Fibroblast of pulmonary artery (primary cell): ENCODE measurements around the gene SCN3A.

Source experiments
- DNase-seq: peaks from one replicate; pipeline ENCODE4 v3.0.0-alpha.2; 2010; ENCODE audit warnings: low read depth
- H3K4me3 ChIP-seq: replicated peaks from 2 replicates; pipeline ENCODE4 v1.5.1; 2011; ENCODE audit warnings: low read depth, mild to moderate bottlenecking, control low read depth, low read length, moderate library complexity
- CTCF ChIP-seq: IDR thresholded peaks from 2 replicates; pipeline ENCODE4 v1.5.1; 2011; ENCODE audit warnings: mild to moderate bottlenecking, control low read depth, low read length, inconsistent platforms; ENCODE audit errors: missing control alignments

Gene SCN3A

GRCh38 chr2:165105926-165106325, 97.9 kb downstream of the SCN3A start:
- H3K4me3 ChIP-seq: no peak overlapping the region
- DNase-seq: no peak
- TF ChIP-seq CTCF: no peak

DNA sequence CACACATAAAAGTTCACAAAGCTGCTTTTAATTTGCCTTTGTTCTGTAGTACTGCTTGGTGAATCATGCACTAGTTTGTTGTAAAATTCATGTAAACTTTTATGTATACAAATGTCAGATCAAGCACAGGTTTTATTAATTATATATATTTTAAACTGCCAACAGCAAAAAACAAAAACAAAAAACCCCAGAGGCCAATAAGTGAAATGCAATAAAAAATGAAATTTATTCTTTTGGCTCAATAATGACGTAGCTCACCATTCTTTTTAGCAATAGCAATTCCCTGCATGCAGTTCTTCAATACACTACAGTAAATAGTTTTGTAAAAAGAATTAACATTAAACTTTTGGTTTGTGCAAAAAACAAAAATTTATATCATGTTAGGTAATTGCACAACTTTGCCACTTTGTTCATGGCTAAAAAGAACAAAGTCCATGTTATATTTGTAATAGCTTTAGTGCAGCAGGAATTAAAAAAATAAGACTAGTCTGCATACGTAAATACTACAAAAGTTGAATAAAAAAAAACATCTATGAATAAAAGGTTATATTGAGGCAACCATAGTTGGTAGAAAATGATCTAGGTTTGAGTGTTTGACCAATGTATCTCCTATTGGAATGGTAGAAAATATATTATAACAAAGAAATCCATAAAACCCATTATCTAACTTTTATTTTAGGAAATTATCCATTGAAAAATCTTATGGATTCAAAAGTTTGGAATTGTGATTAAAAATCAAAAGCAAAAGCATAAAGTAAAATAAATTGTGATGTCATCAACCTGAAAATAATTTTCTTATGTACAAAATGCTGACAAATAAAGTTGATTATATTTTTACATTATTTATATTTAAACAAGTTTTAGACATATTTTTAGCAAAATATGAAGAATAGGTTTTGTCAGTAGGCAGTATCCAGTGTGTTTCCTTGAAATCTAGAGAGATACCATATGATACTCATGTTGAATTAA, 115.6 kb downstream of the SCN3A start:
- no peak for DNase-seq
- no peak overlapping the region for H3K4me3 ChIP-seq
- TF ChIP-seq CTCF: no peak

GRCh38 chr2:165086337-165086736, 117.5 kb downstream of the SCN3A start:
- H3K4me3 ChIP-seq: no peak overlapping the region
- no peak for TF ChIP-seq CTCF
- no peak for DNase-seq

DNA sequence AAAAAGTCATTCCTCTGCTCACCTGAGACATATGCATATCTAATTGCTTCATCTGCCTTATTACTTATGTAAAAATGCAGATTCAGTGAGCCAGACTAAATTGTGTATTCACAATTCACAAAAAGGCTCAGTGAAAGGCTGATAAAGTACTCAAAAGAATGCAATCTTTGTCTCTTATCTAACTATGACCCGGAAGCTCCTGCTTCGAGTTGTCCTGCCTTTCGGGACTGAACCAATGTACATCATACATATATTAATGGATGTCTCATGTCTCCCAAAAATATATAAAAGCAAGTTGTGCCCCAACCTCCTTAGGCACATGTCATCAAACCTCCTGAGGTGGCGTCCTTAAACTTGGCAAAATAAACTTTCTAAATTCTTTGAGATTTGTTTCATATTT, 120.5 kb downstream of the SCN3A start:
- TF ChIP-seq CTCF: no peak
- H3K4me3 ChIP-seq: no peak overlapping the region
- no peak for DNase-seq

DNA sequence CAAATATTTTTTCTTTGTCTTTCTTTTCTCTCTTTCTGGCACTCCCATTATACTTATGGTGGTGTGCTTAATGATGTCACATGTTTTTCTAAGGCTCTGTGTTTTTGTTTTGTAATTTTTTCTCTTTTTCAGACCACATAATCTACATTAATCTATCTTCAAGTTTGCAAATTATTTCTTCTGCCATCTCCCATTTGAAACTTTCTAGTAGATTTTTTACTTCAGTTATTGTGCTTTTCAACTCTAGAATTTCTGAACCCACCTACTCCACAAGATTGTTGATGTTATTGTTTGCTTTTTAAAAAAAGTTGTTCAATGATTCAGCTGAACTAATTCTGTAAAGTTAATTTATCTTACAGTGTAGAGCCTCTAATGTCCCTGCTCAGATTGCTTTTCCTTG, 121.4 kb downstream of the SCN3A start:
- no peak for TF ChIP-seq CTCF
- H3K4me3 ChIP-seq: no peak overlapping the region
- DNase-seq: no peak

DNA sequence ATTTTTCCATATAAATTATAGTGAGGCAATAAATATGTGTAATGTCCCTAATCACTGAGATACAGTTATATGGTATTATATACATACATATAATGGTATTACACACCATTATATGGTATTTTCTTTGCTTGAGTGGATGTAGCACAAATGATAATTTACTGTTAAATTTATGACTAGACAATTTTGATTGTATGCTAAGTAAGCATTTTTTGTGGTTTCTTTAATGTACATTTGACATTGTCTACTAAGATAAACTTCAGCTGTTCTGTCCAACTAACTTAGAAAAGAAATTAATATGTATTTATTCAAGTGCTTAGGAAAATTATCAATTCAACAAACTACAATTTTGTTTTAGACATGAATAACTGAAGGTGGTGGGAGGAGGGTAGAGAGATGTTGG, 122.6 kb downstream of the SCN3A start:
- H3K4me3 ChIP-seq: no peak overlapping the region
- DNase-seq: no peak
- no peak for TF ChIP-seq CTCF

- peak; percentile 10 for DNase-seq
- no peak for TF ChIP-seq CTCF
- H3K4me3 ChIP-seq: no peak overlapping the region
Measured at GRCh38 chr2:165079432-165079831, 124.4 kb downstream of the SCN3A start.
